ENCODE results near the gene SCN3A.
A peak's percentile ranks its signal among the peaks of the same experiment; 100 is the strongest.

The SCN3A gene

GRCh38 chr2:165120740-165121467 is 82.9 kb downstream of the SCN3A start:
- intact Hi-C loops (cut with DNase I), result no loop called here
- no peak for DNase-seq

GRCh38 chr2:165115258-165115657 is 88.6 kb downstream of the SCN3A start:
- intact Hi-C loops (cut with DNase I), result no loop called here
- DNase-seq, result no peak

GRCh38 chr2:165114346-165114939 is 89.4 kb downstream of the SCN3A start:
- peak in 22 of 42 donors; percentile 6 to 78 (median 32) for DNase-seq
- intact Hi-C loops (cut with DNase I), result no loop called here

GRCh38 chr2:165113414-165113813 is 90.4 kb downstream of the SCN3A start:
- intact Hi-C loops (cut with DNase I), result no loop called here
- DNase-seq, result no peak

GRCh38 chr2:165112789-165113188 is 91.1 kb downstream of the SCN3A start:
- DNase-seq, result no peak
- intact Hi-C loops (cut with DNase I), result no loop called here

GRCh38 chr2:165112133-165112573 is 91.7 kb downstream of the SCN3A start:
- intact Hi-C loops (cut with DNase I), result no loop called here
- peak in 2 of 42 donors; percentile 9 to 10 for DNase-seq

GRCh38 chr2:165110394-165110793 is 93.5 kb downstream of the SCN3A start:
- intact Hi-C loops (cut with DNase I), result no loop called here
- no peak for DNase-seq

GRCh38 chr2:165109915-165110314 is 93.9 kb downstream of the SCN3A start:
- no peak for DNase-seq
- intact Hi-C loops (cut with DNase I), result no loop called here

- no peak for DNase-seq
- intact Hi-C loops (cut with DNase I), result no loop called here
Measured at GRCh38 chr2:165105926-165106325, 97.9 kb downstream of the SCN3A start.

GRCh38 chr2:165087933-165088901 is 115.6 kb downstream of the SCN3A start:
- DNase-seq, result no peak
- intact Hi-C loops (cut with DNase I), result no loop called here

GRCh38 chr2:165086337-165086736 is 117.5 kb downstream of the SCN3A start:
- DNase-seq, result no peak
- intact Hi-C loops (cut with DNase I), result no loop called here

GRCh38 chr2:165083326-165083725 is 120.5 kb downstream of the SCN3A start:
- intact Hi-C loops (cut with DNase I), result no loop called here
- DNase-seq, result no peak

GRCh38 chr2:165082479-165082878 is 121.4 kb downstream of the SCN3A start:
- intact Hi-C loops (cut with DNase I), result no loop called here
- DNase-seq, result no peak

- no peak for DNase-seq
- intact Hi-C loops (cut with DNase I), result no loop called here
Measured at GRCh38 chr2:165081276-165081675, 122.6 kb downstream of the SCN3A start.

- DNase-seq, result no peak
- intact Hi-C loops (cut with DNase I), result no loop called here
Measured at GRCh38 chr2:165079432-165079831, 124.4 kb downstream of the SCN3A start.

GRCh38 chr2:165078913-165079312 is 124.9 kb downstream of the SCN3A start:
- intact Hi-C loops (cut with DNase I), result no loop called here
- DNase-seq, result no peak

GRCh38 chr2:165074884-165075283 is 129.0 kb downstream of the SCN3A start:
- no peak for DNase-seq
- intact Hi-C loops (cut with DNase I), result no loop called here

GRCh38 chr2:165074323-165074722 is 129.5 kb downstream of the SCN3A start:
- no peak for DNase-seq
- intact Hi-C loops (cut with DNase I), result no loop called here

- intact Hi-C loops (cut with DNase I), result no loop called here
- DNase-seq, result no peak
Measured at GRCh38 chr2:165070076-165070475, 133.8 kb downstream of the SCN3A start.

GRCh38 chr2:165069151-165069550 is 134.7 kb downstream of the SCN3A start:
- DNase-seq, result no peak
- intact Hi-C loops (cut with DNase I), result no loop called here

Measured in head of caudate nucleus (tissue), 42 donors.